Activated B cell treated with CpG ODN at 0.5 μM for 24 hours (primary cell): ENCODE results near the gene RCC2. TPM values are rescaled to one million over a fixed set of nuclear protein-coding genes. Genes with fewer than 3 reads are reported as not detected.

Experiments used
- ATAC-seq: fragments of 200-7000 bp; cut with Tn5 transposase; one replicate; pipeline ENCODE4 v1.10.0; 2021; ENCODE audit warnings: low read depth, mild to moderate bottlenecking, moderate library complexity
- CTCF ChIA-PET: fragments of 350-600 bp; sonication (Branson Sonifier 250); formaldehyde crosslinking; loops from one replicate; lab custom pipeline; 2021; ENCODE audit warnings: antibody characterized with exemption; lab: Charles Lee
- POLR2A ChIA-PET: fragments of 350-600 bp; sonication (Branson Sonifier 250); formaldehyde crosslinking; loops from one replicate; lab custom pipeline; 2021; ENCODE audit warnings: antibody characterized with exemption; lab: Charles Lee
- DNase-seq: peaks from one replicate; pipeline ENCODE4 v3.0.0; 2022
- H3K27ac Mint-ChIP-seq: one replicate; pipeline ENCODE4 v1.8.0; 2020; ENCODE audit warnings: mixed read lengths
- H3K27me3 Mint-ChIP-seq: one replicate; pipeline ENCODE4 v1.8.0; 2021; ENCODE audit warnings: mixed read lengths
- H3K36me3 Mint-ChIP-seq: one replicate; pipeline ENCODE4 v1.8.0; 2021; ENCODE audit warnings: low read depth, mixed read lengths
- H3K4me1 Mint-ChIP-seq: one replicate; pipeline ENCODE4 v1.8.0; 2021; ENCODE audit warnings: mixed read lengths
- H3K4me3 Mint-ChIP-seq: one replicate; pipeline ENCODE4 v1.8.0; 2020; ENCODE audit warnings: mild to moderate bottlenecking, mixed read lengths
- H3K9me3 Mint-ChIP-seq: one replicate; pipeline ENCODE4 v1.8.0; 2020; ENCODE audit warnings: mixed read lengths
- intact Hi-C: fragments of 100-400 bp; cut with micrococcal nuclease; formaldehyde crosslinking; loops from one replicate; pipeline ENCODE4 v1.15.1; 2024
- total RNA-seq: library from RNA; stranded (reverse); gene quantifications from 2 replicates; pipeline ENCODE4 v1.2.3, GENCODE V29; 2022
- TF ChIP-seq, protein P1 (sequence below): fragments of 200-600 bp; IDR thresholded peaks from one replicate; pipeline ENCODE4 v1.8.0; 2022; ENCODE audit warnings: antibody characterized with exemption, mild to moderate bottlenecking

The RCC2 gene
- total RNA-seq, 1 donor from 2014 or later: 85.1 TPM

DNA sequence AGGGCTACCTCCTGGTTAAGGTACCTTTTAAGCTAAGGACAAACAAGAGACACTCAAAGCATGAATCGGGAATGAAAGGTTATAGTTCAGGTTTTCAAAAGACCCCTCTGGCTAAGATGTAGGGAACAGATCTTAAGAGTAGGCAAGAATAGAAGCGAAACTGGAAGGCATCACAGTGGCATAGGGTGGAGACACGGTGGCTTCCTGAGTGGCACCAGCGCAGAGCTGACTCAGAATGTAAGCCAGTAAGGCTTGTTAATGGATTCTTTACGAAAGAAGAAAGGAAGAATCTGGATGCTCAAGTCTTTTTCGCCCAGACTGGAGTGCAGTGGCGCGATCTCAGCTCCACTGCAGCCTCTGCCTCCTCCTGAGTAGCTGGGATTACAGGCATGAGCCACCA lies 46.2 kb downstream of the RCC2 start:
- no peaks in the 10 kb centered on the region for H3K4me1 Mint-ChIP-seq
- CTCF ChIA-PET: no interaction called here

DNA sequence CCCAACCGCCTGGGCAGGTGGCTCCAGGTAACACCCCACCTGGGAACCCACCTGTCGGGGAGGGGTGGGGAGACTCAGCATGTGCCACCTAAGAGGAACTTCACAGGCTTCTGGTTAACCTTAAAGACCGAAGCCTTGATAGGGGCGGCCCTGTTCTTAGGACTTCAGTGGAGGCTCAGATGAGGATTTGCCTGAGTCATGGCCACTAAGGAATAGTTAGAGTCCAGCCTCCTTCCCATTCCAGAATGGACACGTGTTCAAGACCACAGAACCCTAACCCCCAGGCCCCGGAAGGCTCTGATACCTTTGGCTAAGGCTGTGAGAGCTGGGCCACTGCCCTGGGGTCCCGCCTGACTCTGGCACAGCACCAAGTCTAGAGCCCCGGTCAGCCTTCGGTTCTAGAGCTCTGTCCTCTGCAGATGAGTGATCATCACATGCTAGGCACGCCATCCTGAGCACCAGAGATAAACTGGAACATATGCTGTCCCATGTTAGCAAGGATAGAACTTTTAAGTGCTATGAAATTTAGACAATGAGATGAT lies 47.2 kb downstream of the RCC2 start:
- H3K36me3 Mint-ChIP-seq: no peaks in the 10 kb centered on the region
- no peak for DNase-seq
- H3K4me1 Mint-ChIP-seq: no peaks in the 10 kb centered on the region
- ChIA-PET POLR2A (no interaction called here), CTCF (no interaction called here)
- ATAC-seq: no peak
- H3K4me3 Mint-ChIP-seq: no peak overlapping the region
- TF ChIP-seq, protein P1, sequence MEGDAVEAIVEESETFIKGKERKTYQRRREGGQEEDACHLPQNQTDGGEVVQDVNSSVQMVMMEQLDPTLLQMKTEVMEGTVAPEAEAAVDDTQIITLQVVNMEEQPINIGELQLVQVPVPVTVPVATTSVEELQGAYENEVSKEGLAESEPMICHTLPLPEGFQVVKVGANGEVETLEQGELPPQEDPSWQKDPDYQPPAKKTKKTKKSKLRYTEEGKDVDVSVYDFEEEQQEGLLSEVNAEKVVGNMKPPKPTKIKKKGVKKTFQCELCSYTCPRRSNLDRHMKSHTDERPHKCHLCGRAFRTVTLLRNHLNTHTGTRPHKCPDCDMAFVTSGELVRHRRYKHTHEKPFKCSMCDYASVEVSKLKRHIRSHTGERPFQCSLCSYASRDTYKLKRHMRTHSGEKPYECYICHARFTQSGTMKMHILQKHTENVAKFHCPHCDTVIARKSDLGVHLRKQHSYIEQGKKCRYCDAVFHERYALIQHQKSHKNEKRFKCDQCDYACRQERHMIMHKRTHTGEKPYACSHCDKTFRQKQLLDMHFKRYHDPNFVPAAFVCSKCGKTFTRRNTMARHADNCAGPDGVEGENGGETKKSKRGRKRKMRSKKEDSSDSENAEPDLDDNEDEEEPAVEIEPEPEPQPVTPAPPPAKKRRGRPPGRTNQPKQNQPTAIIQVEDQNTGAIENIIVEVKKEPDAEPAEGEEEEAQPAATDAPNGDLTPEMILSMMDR: no peak
- H3K9me3 Mint-ChIP-seq: no peaks in the 10 kb centered on the region
- peaks cover 1% of the 10 kb centered on the region for H3K27me3 Mint-ChIP-seq
- H3K27ac Mint-ChIP-seq: no peak overlapping the region
- intact Hi-C loops: no loop called here

More for the DNA sequence above, 46.2 kb downstream of the RCC2 start:
- intact Hi-C loops: no loop called here
- no peak overlapping the region for H3K4me3 Mint-ChIP-seq
- no peak for ATAC-seq
- H3K36me3 Mint-ChIP-seq: no peaks in the 10 kb centered on the region
- POLR2A ChIA-PET: no interaction called here
- TF ChIP-seq, protein P1: no peak
- no peak for DNase-seq
- no peak overlapping the region for H3K27ac Mint-ChIP-seq
- peaks cover 1% of the 10 kb centered on the region for H3K27me3 Mint-ChIP-seq
- H3K9me3 Mint-ChIP-seq: no peaks in the 10 kb centered on the region

DNA sequence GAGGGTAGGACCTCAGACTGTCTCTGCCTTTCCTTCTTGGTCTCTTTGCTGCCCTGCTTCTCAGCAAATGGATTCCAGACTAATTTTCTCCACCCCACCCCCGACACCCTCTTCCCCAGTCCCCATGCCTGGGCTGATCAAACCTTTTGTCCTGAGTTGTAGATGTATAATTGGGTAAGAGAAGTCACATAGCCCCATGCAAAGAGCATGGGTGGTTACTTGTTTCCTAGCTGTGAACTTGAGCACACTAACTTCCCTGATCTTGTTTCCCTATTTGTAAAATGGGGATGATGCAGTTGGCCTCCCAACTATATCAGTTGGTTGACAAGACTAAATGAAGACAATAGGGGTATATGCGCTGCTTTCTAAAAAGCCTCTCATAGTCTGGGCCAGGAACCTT lies 58.3 kb downstream of the RCC2 start:
- POLR2A ChIA-PET: no interaction called here
- Mint-ChIP-seq H3K4me3 (no peak overlapping the region), H3K4me1 (no peaks in the 10 kb centered on the region), H3K27me3 (peaks cover 15% of the 10 kb centered on the region), H3K9me3 (no peaks in the 10 kb centered on the region), H3K36me3 (no peaks in the 10 kb centered on the region), H3K27ac (no peak overlapping the region)
- DNase-seq (no peak), ATAC-seq (no peak)
- CTCF ChIA-PET: no interaction called here
- intact Hi-C loops: no loop called here
- TF ChIP-seq, protein P1: no peak

DNA sequence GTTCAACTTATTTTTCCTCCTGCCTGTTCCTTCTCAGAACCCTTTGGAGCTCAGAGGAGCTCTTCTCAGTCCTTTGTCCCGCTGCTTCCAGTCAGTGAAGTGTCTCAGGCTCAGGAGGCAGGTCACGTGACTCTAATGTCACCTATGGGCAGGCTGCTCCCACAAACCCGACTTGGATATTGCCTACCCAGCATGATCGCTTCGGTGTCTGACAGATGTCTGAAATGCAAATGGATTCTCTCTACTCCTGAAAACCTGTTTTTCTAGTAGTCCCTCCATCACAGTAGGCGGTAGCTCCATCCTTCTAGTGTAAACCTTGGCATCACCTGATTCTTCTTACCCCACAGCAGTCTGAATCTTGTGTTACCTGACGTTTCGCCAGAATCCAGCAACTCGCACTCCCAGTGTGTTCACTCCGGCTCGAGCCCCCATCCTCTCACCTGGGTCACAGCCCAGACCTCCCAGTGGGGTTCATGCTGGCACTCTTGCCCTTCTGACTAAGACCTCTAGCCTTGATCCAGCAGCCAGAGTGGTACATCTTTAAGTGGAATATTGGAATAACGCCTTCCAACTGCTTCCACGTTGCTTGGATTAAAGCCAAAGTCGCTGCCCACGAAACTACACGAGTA lies 62.0 kb downstream of the RCC2 start:
- DNase-seq (no peak), ATAC-seq (no peak)
- Mint-ChIP-seq H3K9me3 (no peaks in the 10 kb centered on the region), H3K4me1 (no peaks in the 10 kb centered on the region), H3K36me3 (no peaks in the 10 kb centered on the region), H3K27me3 (peaks cover 8% of the 10 kb centered on the region), H3K27ac (no peak overlapping the region), H3K4me3 (no peak overlapping the region)
- CTCF ChIA-PET: no interaction called here
- POLR2A ChIA-PET: no interaction called here
- TF ChIP-seq, protein P1: no peak
- intact Hi-C loops: no loop called here

DNA sequence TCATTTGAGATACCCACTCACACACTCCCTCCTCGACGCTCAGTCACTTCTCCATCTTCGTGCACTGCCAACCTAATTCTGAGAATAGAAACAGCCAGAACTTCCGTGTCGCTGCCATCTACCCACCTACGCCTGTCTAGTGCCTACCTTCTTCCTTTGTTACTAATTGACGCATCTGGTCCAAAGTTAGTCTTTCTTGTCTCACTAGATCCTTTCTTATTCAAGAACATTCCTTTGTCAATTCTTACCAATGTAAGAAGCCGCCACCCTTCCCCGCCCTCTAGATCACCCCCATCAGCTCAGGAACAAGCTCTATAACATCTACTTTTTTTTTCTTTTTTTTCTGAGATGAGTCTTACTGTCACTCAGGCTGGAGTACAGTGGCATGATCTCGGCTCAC lies 63.8 kb downstream of the RCC2 start:
- Mint-ChIP-seq H3K36me3 (no peaks in the 10 kb centered on the region), H3K9me3 (no peaks in the 10 kb centered on the region), H3K27me3 (peaks cover 7% of the 10 kb centered on the region), H3K4me3 (no peak overlapping the region), H3K27ac (no peak overlapping the region), H3K4me1 (no peaks in the 10 kb centered on the region)
- no peak for DNase-seq
- intact Hi-C loops: no loop called here
- no peak for ATAC-seq
- POLR2A ChIA-PET: no interaction called here
- TF ChIP-seq, protein P1: no peak
- CTCF ChIA-PET: no interaction called here
